GM20431 (cell line): ENCODE results near the gene RUFY3.
"Not testable (repeated sequence)": the region's sequence is repeated elsewhere in the genome, so short reads cannot be mapped to it uniquely, and the experiment has no call there.

Experiments used
- in situ Hi-C: fragments of 300-500 bp; cut with MseI, MboI; formaldehyde crosslinking; loops from one replicate; pipeline ENCODE4 v1.15.0; 2020; ENCODE audit warnings: low sequenced_read_pairs; ENCODE audit not compliant: unreplicated experiment

RUFY3 gene

DNA sequence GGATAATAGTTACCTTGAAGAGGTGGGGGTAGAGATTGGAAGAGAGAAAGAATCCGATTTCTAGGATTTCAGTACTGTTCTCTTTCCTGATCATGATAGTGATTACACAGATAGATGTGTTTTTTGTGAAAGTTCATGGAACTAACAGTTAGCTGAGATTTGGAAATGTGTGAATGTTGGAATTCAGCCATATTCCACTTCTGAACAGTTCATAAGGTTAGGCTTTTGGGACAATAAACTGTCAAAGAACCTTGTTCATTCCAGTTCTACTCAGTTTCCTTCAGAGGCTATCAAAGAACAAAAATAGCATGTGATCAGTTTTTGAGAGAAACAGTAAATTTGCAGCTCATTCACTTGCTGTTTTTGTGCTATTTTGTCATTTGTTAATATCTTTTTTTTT lies 43.6 kb downstream of the RUFY3 start:
- in situ Hi-C loops, result no loop called here

DNA sequence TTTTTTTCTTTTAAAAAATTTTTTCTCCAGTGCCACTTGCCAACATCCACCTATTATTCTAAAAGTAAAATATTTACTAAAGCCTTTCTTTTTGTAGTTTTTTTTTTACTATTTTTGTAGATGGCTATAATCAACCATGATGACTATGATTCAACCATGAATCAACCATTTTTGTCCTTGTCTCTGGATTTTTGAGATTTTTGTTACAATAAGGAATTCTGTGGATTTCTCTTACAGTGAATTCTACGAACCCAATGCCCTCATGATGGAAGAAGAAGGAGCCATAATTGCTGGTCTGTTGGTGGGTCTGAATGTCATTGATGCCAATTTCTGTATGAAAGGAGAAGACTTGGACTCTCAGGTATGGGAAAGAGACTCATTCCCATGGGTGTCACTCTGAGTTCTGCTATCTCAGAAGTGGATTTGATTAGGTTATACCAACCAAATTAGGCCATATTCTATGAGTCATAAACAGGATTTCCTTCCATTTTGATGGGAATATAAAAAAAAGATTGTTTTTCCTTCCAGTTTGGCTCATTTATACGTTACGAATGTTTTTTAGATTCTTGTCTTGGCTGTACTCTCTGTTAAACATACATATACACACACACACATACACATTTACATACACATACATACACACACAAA lies 46.7 kb downstream of the RUFY3 start:
- in situ Hi-C loops, result no loop called here

DNA sequence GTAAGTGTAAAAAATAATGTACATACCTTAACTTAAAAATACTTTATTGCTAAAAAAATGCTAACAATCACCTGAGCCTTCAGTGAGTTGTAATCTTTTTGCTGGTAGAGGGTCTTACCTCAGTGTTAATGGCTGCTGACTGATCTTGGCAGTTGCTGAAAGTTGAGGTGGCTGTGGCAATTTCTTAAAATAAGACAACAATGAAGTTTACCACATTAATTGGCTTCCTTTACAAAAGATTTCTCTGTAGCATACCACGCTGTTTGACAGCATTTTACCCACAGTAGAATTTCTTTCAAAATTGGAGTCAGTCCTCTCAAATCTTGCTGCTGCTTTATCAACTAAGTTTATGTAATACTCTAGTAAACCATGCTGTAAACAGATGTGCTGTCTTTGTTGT lies 47.6 kb downstream of the RUFY3 start:
- in situ Hi-C loops, result not testable (repeated sequence)

DNA sequence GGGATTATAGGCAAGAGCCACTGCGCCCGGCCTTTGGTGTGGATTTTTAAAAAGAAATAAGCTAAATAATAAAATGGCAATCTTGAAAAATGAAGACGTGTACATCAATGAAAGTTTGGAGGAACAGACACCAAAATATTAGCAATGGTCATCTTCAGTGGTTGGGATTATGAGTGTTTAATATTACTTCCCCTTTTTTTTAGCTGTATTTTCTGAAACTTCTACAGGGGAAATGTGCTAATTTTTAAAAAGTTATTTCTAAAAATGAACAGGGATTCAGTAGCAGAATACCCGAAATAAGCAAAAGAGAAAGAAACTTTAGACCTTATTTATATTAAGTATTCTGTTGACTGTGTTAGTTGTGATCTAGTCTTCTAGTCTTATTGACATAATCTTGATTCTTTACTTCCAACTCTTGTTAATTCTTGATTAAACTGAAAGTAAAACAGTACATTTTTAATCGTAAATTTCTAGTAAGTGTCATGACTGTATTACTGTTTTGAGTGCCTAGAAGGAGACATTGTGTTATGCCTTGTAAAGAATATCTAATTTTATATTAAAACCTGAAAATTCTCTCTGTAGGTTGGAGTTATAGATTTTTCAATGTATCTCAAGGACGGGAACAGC lies 51.3 kb downstream of the RUFY3 start:
- in situ Hi-C loops, result no loop called here

DNA sequence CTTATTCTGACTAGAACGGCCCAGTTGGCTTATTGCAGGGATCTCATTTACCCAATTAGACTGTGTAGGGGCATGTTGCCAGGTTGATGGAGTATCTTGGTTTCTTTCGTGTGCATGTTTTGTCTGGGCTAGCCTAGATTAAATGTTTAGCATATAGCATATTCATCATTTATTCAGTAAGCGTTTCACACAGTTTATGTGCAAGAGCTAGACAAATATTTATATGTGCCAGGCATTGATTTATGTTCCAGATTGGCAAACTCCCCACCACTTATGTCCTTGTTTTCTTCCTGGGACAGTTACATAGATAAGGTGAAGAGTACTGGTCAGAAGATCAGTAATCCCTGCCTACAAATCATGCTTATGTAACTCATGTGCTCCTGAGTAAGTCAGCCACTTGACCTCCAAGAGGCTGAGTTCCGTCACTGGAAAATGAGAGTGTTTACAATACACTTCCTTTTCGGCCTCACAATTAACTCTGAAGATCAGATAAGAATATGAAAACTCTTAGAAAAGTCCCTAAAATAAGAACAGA lies 57.2 kb downstream of the RUFY3 start:
- in situ Hi-C loops, result no loop called here

DNA sequence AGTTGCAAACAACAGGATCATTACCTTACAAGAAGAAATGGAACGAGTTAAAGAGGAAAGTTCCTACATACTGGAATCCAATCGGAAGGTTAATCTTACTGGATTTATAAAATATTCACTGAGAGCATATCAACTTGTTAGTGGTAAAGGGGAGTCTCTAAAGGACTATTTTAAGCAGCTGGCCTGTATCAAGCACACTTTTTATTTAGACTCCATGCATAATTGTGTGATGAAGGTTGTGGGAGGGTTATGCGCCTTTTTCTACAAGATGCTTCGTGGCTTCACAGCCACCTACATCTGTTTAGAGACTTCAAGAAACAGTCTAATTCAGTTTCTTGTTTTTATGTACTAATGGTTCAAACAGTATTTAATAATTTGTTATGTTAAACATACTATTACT lies 61.3 kb downstream of the RUFY3 start:
- in situ Hi-C loops, result no loop called here

DNA sequence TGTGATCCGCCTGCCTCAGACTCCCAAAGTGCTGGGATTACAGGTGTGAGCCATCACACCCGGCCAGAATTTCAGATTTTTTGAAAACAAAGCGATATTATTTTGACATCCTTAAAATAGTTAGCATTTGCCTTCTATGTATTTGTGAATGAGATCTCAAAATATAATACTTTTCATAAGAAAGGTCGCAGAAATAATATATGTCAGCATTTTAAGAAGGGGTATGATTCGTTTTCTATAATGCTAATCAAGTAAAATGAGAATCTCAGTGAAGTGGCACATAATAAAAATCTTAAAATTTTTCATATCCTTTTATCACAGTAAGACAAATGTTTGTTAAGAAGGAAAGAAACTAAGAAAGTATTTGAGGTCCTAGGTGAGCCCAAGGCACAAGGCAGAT lies 65.7 kb downstream of the RUFY3 start:
- in situ Hi-C loops, result no loop called here

DNA sequence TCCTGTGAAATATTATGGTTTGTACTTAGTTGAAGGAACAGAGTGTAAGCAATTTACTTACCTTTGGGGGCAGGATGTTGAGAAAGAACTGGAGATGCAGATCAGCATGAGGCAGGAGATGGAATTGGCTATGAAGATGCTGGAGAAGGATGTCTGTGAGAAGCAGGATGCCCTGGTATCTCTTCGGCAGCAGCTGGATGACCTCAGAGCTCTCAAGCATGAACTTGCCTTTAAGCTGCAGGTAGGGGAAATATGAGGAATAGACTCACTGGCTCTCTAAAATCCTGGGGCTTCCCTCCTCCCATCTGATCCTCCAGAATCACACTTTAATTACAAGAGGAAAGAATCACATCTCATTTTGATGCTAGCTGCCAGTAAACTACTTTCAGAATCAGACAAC lies 67.0 kb downstream of the RUFY3 start:
- in situ Hi-C loops, result no loop called here

DNA sequence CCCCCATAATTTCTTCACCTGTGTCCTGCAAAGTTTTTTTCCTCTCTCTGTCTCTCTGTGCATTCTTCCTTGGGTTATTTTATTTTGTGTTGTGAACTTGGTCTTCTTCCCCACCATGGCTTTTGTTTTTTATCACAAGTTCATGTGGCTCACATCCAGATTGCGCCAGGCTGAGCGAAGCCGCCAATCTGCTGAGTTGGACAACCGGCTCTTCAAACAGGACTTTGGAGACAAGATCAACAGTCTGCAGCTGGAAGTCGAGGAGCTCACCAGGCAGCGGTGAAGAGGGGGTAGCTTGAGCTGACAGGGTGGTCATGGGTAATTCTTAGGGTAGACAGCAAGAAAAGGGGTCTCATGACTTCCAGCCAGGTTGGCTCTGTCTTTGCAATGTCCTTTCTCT lies 71.9 kb downstream of the RUFY3 start:
- in situ Hi-C loops, result no loop called here

DNA sequence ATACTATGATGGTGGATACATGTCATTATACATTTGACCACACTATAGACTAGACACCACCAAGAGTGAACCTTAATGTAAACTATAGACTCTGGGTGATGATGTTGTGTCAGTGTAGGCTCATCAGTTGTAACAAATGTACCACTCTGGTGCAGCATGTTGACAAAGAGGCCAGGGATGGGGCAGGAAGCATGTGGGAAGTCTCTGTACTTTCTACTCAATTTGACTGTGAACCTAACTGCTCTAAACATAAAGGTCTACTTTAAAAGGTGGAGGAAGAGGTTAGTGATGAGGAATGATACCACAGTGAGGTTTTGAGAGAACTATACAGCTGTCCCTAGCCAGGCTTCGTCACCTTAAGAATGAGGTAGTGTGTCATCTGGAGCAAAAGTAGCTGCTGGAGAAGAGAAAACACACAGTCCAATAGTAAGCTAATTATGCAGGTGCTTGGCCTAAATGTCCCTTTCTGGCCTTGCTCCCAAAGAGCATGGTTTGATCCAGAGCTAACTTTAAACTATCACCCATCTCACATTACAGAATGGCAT lies 79.6 kb downstream of the RUFY3 start:
- in situ Hi-C loops, result no loop called here

DNA sequence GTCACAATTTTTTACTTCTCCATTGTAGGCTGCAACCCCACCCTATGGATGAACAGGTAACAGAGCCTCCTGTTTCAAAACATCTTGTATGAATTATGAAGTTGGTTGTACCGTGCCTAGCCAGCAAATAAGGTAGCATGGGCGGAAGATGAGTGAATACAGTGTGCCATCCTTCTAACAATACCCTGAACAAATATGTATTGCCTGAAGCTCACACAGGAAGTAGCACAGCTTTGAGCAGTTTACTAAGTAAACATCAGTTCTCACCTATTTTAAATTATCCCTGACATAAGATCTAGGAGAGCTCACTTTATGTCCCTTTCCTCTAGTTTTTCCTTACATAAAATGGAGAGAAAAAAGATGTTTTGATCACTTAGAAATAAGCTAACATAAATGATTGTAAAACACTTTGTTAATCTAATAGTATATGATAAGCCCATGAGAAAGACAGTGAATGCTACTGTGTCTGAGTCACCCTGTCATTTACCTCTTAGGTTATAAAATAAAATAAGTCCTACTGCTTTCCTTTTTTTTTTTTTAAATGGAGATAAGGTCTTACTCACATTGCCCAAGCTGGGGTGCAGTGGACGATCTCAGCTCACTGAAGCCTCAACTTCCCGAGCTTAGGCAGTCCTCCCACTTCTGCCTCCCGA lies 81.3 kb downstream of the RUFY3 start:
- in situ Hi-C loops, result no loop called here

DNA sequence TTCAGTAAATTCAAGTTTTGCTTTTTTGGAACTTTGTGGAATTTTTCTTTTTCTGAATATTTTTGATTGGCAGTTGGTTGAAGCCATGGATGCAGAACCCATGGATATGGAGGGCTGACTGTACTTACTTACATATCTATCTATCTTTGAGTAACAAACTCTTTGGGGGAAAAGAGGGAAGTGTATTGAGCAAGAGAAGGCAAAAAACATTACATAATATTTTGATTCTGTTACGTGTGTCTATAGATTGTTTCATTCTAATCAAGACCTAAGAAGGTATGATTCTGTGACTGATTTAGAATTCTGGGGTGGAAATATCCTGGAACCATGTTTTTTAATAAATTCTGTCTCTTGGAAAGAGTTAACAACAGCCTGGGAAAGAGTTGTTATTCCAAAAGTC lies 86.4 kb downstream of the RUFY3 start:
- in situ Hi-C loops, result no loop called here

DNA sequence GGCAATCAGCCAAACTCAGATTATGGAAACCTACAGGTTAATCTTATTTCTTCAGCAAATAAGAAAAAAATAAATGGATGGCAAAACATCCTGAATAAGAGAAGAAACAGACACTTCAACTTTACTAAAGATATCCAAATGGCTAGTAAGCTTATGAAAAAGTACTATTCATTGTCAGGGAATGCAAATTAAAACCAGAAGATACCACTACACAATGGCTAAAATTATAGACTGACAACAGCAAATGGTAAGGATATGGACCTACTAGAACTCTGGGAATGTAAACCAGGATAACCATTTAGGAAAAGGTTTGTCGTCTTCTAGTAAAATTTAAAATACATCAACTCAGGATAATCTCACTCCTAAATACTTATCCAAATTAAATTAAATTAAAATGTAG lies 93.6 kb downstream of the RUFY3 start:
- in situ Hi-C loops, result no loop called here

DNA sequence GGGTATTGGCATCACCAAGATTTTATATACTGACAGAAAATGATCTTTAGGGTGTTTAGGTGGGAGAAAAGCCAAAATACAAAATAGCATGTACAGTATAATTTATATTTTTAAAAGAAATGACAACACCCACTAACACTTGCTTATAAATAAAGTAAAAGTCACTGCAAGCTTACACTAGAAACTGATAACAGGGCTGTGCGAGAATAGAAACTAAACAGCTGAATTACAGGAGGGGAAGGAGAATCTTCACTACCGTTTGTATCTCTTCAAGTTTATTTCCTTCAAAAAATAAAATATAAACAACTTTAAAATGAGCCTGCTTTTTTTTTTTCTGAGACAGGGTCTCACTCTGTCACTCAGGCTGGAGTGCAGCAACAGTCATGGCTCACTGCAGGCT lies 95.1 kb downstream of the RUFY3 start:
- in situ Hi-C loops, result no loop called here

DNA sequence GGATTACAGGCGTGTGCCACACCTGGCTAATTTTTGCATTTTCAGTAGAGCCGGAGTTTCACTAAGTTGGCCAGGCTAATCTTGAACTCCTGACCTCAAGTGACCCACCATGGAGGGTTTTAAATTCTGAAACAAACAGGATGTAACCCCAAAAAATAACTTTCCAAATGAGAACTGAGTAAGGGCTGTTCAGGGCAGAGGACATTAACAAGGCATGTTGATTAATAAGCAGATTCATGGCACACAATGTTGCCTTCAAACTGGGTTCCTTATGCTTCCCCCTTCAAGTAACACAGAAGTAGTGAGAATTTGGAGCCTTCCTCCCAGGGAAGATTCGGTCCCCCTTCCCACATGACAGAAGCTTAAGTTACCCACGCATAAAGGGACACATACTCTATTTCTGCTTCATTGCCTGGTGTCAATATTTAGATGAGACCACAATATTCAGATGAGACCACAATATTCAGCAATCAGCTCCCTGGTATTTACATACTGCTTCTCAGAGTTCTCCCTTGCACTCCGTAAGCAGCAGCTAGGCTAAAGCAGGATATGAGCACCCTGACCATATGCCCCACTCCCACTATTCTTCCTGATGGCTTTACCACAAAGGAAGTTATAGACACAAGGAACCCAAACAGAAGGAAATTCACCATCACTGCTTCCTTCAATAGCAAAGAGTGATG lies 96.5 kb downstream of the RUFY3 start:
- in situ Hi-C loops, result no loop called here

DNA sequence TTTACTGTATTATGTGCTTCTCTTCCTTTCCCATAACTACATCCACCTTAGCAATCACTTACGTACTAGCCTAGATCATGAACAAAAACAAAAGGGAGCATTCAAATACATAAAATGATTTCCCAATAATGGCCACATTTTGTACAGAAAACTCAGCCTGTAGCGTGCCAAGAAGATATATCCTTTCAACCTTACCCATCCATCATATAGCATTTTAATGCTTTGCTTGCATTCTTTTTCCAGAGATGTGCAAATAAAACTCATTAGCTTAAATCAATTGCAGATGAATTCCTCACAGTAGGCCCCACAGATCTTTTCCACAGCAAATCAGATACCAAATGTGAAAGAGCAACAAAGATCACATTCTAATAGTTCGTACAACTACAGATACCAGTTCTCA lies 97.2 kb downstream of the RUFY3 start:
- in situ Hi-C loops, result no loop called here

DNA sequence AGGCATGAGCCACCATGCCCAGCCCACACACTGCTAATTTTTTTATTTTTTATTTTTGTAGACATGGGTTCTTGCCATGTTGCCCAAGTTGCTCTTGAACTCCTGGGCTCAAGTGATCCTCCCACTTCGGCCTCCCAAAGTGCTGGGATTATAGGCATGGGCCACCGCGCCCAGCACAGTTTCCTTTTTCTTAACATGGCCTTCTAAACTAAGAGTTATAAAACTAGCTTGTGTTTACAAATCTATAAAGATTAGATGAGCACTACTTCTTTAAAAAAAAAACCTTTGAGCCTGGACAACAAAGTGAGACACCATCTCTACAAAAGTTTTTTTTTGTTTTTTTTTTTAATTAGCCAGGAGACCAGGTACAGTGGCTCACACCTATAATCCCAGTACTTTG lies 107.3 kb downstream of the RUFY3 start:
- in situ Hi-C loops, result no loop called here

DNA sequence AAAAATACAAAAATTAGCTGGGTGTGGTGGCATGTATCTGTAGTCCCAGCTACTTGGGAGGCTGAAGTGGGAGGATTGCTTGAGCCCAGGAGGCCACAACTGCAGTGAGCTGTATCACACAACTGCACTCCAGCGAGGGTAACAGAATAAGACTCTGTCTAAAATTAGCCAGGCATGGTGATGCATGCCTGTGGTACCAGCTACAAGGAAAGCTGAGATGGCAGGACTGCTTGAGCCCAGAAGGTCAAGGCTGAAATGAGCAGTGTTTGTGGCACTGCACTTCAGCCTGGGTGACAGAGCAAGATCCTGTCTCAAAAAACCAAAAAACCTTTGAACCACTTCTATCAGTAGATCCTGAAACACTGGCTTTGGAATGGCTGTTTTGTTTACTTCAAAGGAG lies 107.7 kb downstream of the RUFY3 start:
- in situ Hi-C loops, result no loop called here

DNA sequence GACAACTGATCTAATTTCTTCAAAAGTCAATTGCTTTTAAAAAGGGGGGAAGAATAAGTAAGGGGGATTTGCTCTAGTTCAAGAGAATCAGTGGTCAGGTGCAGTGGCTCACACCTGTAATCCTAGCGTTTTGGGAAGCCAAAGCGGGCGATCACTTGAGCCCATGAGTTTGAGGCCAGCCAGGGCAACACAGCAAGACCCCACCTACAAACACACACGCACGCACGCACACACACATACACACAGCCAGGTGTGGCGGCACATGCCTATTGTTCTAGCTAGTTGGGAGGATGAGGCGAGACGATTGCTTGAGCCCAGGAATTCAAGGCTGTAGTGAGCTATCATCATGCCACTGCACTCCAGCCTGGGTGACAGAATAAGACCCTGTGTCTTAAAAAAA lies 108.3 kb downstream of the RUFY3 start:
- in situ Hi-C loops, result no loop called here

DNA sequence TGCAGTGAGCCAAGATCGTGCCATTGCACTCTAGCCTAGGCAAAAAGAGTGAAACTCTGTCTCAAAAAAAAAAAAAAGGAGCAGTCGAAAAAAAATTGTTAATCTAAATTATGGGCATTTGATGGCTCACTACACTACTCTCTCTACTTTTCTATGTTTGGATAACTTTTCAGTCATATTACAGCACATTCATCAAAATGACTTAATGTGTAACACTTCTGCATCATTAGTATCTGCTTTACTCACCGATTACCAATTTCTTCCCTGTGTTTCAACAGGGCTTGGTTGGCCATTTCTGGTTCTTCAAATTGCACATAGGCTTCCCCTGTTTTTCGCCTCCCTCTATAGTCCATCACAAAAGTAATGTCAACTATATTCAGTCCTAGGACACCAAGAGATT lies 109.5 kb downstream of the RUFY3 start:
- in situ Hi-C loops, result no loop called here

DNA sequence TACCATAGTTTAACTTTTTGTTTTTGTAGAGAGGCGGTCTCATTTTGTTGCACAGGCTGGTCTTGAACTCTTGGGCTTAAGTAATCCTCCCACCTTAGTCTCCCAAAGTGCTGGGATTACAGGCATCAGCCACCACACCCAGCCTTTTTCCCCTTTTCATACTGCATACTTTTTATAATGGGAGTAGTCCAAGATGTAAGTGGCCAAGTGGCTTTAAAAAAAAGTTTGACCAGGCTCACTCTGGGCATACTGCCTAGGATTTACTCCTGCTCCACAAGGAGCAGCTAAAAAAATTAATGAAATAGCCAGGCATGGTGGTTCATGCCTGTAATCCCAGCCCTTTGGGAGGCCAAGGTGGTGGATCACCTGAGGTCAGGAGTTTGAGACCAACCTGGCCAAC lies 111.9 kb downstream of the RUFY3 start:
- in situ Hi-C loops, result no loop called here
